ENCODE measurements around the gene CCNK. TPM values are rescaled to one million over a fixed set of nuclear protein-coding genes. Genes with fewer than 3 reads are reported as not detected.

CCNK gene
- total and polyA plus RNA-seq, 5 donors from 2014 or later: 8.8 to 139 (median 22.3) TPM

DNA sequence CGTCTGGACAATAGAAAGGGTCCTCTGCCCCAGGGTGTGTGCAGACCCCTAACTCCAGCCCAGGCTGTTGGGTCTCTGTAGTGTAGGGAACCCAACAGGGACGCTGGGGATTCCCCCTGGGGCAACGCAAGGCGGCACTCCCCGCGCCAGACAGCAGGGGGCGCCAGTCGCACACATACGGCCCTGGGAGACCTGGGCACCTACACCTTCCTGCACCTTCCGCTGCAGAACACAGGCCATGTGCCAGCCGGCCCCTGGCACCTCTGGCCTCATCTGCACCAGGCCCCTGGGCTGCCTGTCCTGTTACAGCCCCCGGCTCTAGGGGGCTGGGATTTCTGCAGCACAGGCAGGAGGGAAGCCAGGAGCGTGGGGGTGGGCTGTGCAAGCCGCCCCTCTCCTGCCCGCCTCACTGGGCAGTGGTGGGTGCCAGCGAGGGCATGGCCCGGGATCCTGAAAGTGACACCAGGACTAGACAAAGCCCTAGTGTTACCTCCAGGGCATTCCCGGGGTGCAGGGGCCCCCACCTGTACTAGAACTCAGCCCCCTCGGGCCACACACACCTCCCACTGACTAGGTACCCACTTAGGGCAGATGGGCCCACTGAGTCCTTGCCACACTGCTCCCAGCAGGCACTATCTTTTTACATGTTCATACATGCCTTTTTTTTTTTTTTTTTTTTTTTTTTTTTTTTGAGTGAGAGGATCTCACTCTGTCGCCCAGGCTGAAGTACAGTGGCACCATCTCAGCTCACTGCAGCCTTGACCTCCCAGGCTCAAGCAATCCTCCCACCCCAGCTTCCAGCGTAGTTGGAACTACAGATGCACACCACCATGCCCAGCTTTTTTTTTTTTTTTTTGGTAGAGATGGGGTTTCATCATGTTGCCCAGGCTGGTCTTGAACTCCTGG is 37.5 kb downstream of the CCNK start:
- H3K4me3 ChIP-seq (ENCODE audit: low read depth, low read length): no peak overlapping the region
- Mint-ChIP-seq H3K27me3 (no peaks in the 10 kb centered on the region), H3K9me3 (no peaks in the 10 kb centered on the region), H3K27ac (no peak overlapping the region), H3K36me3 (no peaks in the 10 kb centered on the region), H3K4me1 (no peaks in the 10 kb centered on the region), H3K4me3 (no peak overlapping the region)
- ATAC-seq (ENCODE audit: low read depth in 2 of 2) (peak; percentile 67 to 74), DNase-seq (peak; percentile 67 to 79 (median 75))
- H3K4me1 ChIP-seq (ENCODE audit: control insufficient read depth, insufficient read depth, low read length, poor library complexity, severe bottlenecking): no peaks in the 10 kb centered on the region
- no peak overlapping the region for H3K27ac ChIP-seq (ENCODE audit: insufficient read depth, low read length, poor library complexity, severe bottlenecking)
- H3K9me3 ChIP-seq (ENCODE audit: control insufficient read depth in 2 of 2, low read length in 2 of 2): no peaks in the 10 kb centered on the region
- no peaks in the 10 kb centered on the region for H3K27me3 ChIP-seq (ENCODE audit: control insufficient read depth, insufficient read depth, low read length)
- H3K36me3 ChIP-seq (ENCODE audit: control insufficient read depth, insufficient read depth, low read length): no peaks in the 10 kb centered on the region

- Histone ChIP-seq H3K27me3 (ENCODE audit: control insufficient read depth, insufficient read depth, low read length) (no peaks in the 10 kb centered on the region), H3K36me3 (ENCODE audit: control insufficient read depth, insufficient read depth, low read length) (no peaks in the 10 kb centered on the region), H3K9me3 (ENCODE audit: control insufficient read depth in 2 of 2, low read length in 2 of 2) (no peaks in the 10 kb centered on the region), H3K27ac (ENCODE audit: insufficient read depth, low read length, poor library complexity, severe bottlenecking) (no peak overlapping the region), H3K4me1 (ENCODE audit: control insufficient read depth, insufficient read depth, low read length, poor library complexity, severe bottlenecking) (peaks cover under 1% of the 10 kb centered on the region), H3K4me3 (ENCODE audit: low read depth, low read length) (no peak overlapping the region)
- H3K9me3 Mint-ChIP-seq: no peaks in the 10 kb centered on the region
- H3K4me1 Mint-ChIP-seq: peaks cover 0 to 5% (median 2%) of the 10 kb centered on the region in 4 donors
- no peaks in the 10 kb centered on the region for H3K27me3 Mint-ChIP-seq
- H3K27ac Mint-ChIP-seq: peak overlapping the region in 1 of 3 donors; percentile 48
- H3K36me3 Mint-ChIP-seq: no peaks in the 10 kb centered on the region
- no peak overlapping the region for H3K4me3 Mint-ChIP-seq
- DNase-seq (no peak), ATAC-seq (ENCODE audit: low read depth in 2 of 2) (no peak)
These were observed 38.2 kb downstream of the CCNK start for GRCh38 chr14:99519347-99519881.

- Mint-ChIP-seq H3K4me1 (peaks cover 0 to 11% (median 5%) of the 10 kb centered on the region in 4 donors), H3K4me3 (no peak overlapping the region), H3K27me3 (no peaks in the 10 kb centered on the region), H3K9me3 (no peaks in the 10 kb centered on the region), H3K36me3 (no peaks in the 10 kb centered on the region), H3K27ac (no peak overlapping the region)
- no peaks in the 10 kb centered on the region for H3K36me3 ChIP-seq (ENCODE audit: control insufficient read depth, insufficient read depth, low read length)
- H3K4me3 ChIP-seq (ENCODE audit: low read depth, low read length): no peak overlapping the region
- no peaks in the 10 kb centered on the region for H3K9me3 ChIP-seq (ENCODE audit: control insufficient read depth in 2 of 2, low read length in 2 of 2)
- H3K4me1 ChIP-seq (ENCODE audit: control insufficient read depth, insufficient read depth, low read length, poor library complexity, severe bottlenecking): peaks cover 6% of the 10 kb centered on the region
- ATAC-seq (ENCODE audit: low read depth in 2 of 2) (no peak), DNase-seq (no peak)
- H3K27me3 ChIP-seq (ENCODE audit: control insufficient read depth, insufficient read depth, low read length): no peaks in the 10 kb centered on the region
- no peak overlapping the region for H3K27ac ChIP-seq (ENCODE audit: insufficient read depth, low read length, poor library complexity, severe bottlenecking)
These were observed 38.8 kb downstream of the CCNK start for GRCh38 chr14:99519931-99520421.

- Histone ChIP-seq H3K4me3 (ENCODE audit: low read depth, low read length) (no peak overlapping the region), H3K27me3 (ENCODE audit: control insufficient read depth, insufficient read depth, low read length) (no peaks in the 10 kb centered on the region), H3K27ac (ENCODE audit: insufficient read depth, low read length, poor library complexity, severe bottlenecking) (no peak overlapping the region), H3K9me3 (ENCODE audit: control insufficient read depth in 2 of 2, low read length in 2 of 2) (no peaks in the 10 kb centered on the region), H3K4me1 (ENCODE audit: control insufficient read depth, insufficient read depth, low read length, poor library complexity, severe bottlenecking) (peaks cover 12% of the 10 kb centered on the region), H3K36me3 (ENCODE audit: control insufficient read depth, insufficient read depth, low read length) (no peaks in the 10 kb centered on the region)
- no peak overlapping the region for H3K27ac Mint-ChIP-seq
- no peak for ATAC-seq (ENCODE audit: low read depth in 2 of 2)
- DNase-seq: no peak
- peak overlapping the region in 1 of 4 donors; percentile 7 for H3K4me3 Mint-ChIP-seq
- H3K36me3 Mint-ChIP-seq: no peaks in the 10 kb centered on the region
- no peaks in the 10 kb centered on the region for H3K27me3 Mint-ChIP-seq
- H3K9me3 Mint-ChIP-seq: no peaks in the 10 kb centered on the region
- peaks cover 4 to 17% (median 10%) of the 10 kb centered on the region in 4 donors for H3K4me1 Mint-ChIP-seq
These were observed 39.4 kb downstream of the CCNK start for GRCh38 chr14:99520571-99521081.

- no peak for DNase-seq
These were observed 40.2 kb downstream of the CCNK start for GRCh38 chr14:99521176-99522024.

DNA sequence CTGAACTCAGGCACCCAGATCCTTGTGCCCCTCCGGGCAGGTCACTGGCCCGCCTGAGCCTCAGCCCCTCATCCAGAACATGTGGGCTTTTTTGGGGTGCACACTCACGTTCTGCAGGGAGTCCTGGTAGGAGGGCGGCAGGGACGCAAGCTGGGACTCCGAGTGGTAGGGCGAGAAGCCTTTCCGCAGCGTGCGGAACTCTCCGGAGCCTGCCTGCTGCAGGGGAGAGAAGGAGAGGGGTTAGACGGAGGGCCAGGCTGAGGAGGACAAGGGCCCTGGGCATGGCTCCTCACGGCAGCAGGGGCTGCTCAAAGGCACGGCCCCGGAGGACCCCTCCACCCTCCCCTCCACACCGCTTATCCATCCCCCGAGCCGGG is 40.8 kb downstream of the CCNK start:
- Mint-ChIP-seq H3K4me1 (peaks cover 4 to 24% (median 10%) of the 10 kb centered on the region in 4 donors), H3K27me3 (no peaks in the 10 kb centered on the region), H3K9me3 (no peaks in the 10 kb centered on the region), H3K27ac (no peak overlapping the region), H3K4me3 (no peak overlapping the region), H3K36me3 (no peaks in the 10 kb centered on the region)
- H3K4me1 ChIP-seq (ENCODE audit: control insufficient read depth, insufficient read depth, low read length, poor library complexity, severe bottlenecking): peaks cover 22% of the 10 kb centered on the region
- H3K4me3 ChIP-seq (ENCODE audit: low read depth, low read length): no peak overlapping the region
- DNase-seq (no peak), ATAC-seq (ENCODE audit: low read depth in 2 of 2) (no peak)
- no peak overlapping the region for H3K27ac ChIP-seq (ENCODE audit: insufficient read depth, low read length, poor library complexity, severe bottlenecking)
- H3K9me3 ChIP-seq (ENCODE audit: control insufficient read depth in 2 of 2, low read length in 2 of 2): no peaks in the 10 kb centered on the region
- no peaks in the 10 kb centered on the region for H3K36me3 ChIP-seq (ENCODE audit: control insufficient read depth, insufficient read depth, low read length)
- no peaks in the 10 kb centered on the region for H3K27me3 ChIP-seq (ENCODE audit: control insufficient read depth, insufficient read depth, low read length)

More at GRCh38 chr14:99521176-99522024, 40.2 kb downstream of the CCNK start:
- Histone ChIP-seq H3K27me3 (ENCODE audit: control insufficient read depth, insufficient read depth, low read length) (no peaks in the 10 kb centered on the region), H3K4me1 (ENCODE audit: control insufficient read depth, insufficient read depth, low read length, poor library complexity, severe bottlenecking) (peaks cover 20% of the 10 kb centered on the region), H3K36me3 (ENCODE audit: control insufficient read depth, insufficient read depth, low read length) (no peaks in the 10 kb centered on the region), H3K9me3 (ENCODE audit: control insufficient read depth in 2 of 2, low read length in 2 of 2) (no peaks in the 10 kb centered on the region), H3K27ac (ENCODE audit: insufficient read depth, low read length, poor library complexity, severe bottlenecking) (no peak overlapping the region), H3K4me3 (ENCODE audit: low read depth, low read length) (no peak overlapping the region)
- Mint-ChIP-seq H3K9me3 (no peaks in the 10 kb centered on the region), H3K36me3 (no peaks in the 10 kb centered on the region), H3K27ac (no peak overlapping the region), H3K4me1 (peaks cover 4 to 24% (median 10%) of the 10 kb centered on the region in 4 donors), H3K27me3 (no peaks in the 10 kb centered on the region), H3K4me3 (no peak overlapping the region)
- ATAC-seq (ENCODE audit: low read depth in 2 of 2): no peak

DNA sequence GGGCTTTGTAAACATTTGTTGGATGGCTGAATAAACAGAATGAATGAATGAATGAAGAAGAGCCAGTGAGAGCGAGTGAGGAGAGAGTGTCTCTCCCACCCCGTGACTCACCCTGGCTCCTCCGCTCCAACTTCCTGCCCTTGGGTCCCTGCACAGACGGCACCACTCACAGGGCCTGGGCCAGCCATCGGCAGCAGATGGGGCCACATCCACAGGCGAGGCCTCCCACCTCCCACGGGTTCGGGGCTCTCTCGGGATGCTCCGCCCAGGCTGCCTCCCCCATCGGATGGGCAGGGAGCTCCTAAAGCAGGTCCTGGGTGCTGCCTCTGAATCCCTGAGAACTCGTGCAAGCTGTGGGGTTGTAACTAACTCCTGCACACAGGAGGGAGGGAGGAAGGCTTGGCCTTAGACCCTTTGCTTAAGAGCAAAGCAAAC is 41.3 kb downstream of the CCNK start:
- Mint-ChIP-seq H3K4me1 (peaks cover 4 to 28% (median 10%) of the 10 kb centered on the region in 4 donors), H3K27ac (no peak overlapping the region), H3K36me3 (no peaks in the 10 kb centered on the region), H3K4me3 (no peak overlapping the region), H3K9me3 (peaks cover 0 to 1% (median 0%) of the 10 kb centered on the region in 7 donors), H3K27me3 (no peaks in the 10 kb centered on the region)
- ATAC-seq (ENCODE audit: low read depth in 2 of 2): no peak
- H3K9me3 ChIP-seq (ENCODE audit: control insufficient read depth in 2 of 2, low read length in 2 of 2): no peaks in the 10 kb centered on the region
- H3K27me3 ChIP-seq (ENCODE audit: control insufficient read depth, insufficient read depth, low read length): no peaks in the 10 kb centered on the region
- H3K36me3 ChIP-seq (ENCODE audit: control insufficient read depth, insufficient read depth, low read length): no peaks in the 10 kb centered on the region
- peaks cover 22% of the 10 kb centered on the region for H3K4me1 ChIP-seq (ENCODE audit: control insufficient read depth, insufficient read depth, low read length, poor library complexity, severe bottlenecking)
- no peak overlapping the region for H3K27ac ChIP-seq (ENCODE audit: insufficient read depth, low read length, poor library complexity, severe bottlenecking)
- DNase-seq: no peak
- H3K4me3 ChIP-seq (ENCODE audit: low read depth, low read length): no peak overlapping the region

Data from CD4-positive, CD25-positive, alpha-beta regulatory T cell (primary cell).